T-helper 1 cell (primary cell): ENCODE measurements around the gene NCOA3.
"Not testable (repeated sequence)": the region's sequence is repeated elsewhere in the genome, so short reads cannot be mapped to it uniquely, and the experiment has no call there.

ENCODE experiments used
- DNase-seq, 5 donors: peaks; one replicate each; pipeline ENCODE4 v3.0.0-alpha.2; 2012 to 2020

The NCOA3 gene

GRCh38 chr20:47540443-47541354 is 39.0 kb downstream of the NCOA3 start:
- no peak for DNase-seq

GRCh38 chr20:47541355-47541922 is 39.8 kb downstream of the NCOA3 start:
- DNase-seq: no peak

GRCh38 chr20:47543006-47543431 is 41.3 kb downstream of the NCOA3 start:
- DNase-seq: no peak

- DNase-seq: no peak
These were observed 42.6 kb downstream of the NCOA3 start for GRCh38 chr20:47544240-47544639.

- no peak for DNase-seq
These were observed 43.2 kb downstream of the NCOA3 start for GRCh38 chr20:47544852-47545251.

GRCh38 chr20:47545499-47545898 is 43.8 kb downstream of the NCOA3 start:
- no peak for DNase-seq

- no peak for DNase-seq
These were observed 44.7 kb downstream of the NCOA3 start for GRCh38 chr20:47546184-47547033.

- no peak for DNase-seq
These were observed 45.3 kb downstream of the NCOA3 start for GRCh38 chr20:47547034-47547387.

GRCh38 chr20:47549671-47550070 is 48.0 kb downstream of the NCOA3 start:
- DNase-seq: no peak

- DNase-seq: no peak
These were observed 49.5 kb downstream of the NCOA3 start for GRCh38 chr20:47551222-47551621.

- DNase-seq: no peak
These were observed 50.2 kb downstream of the NCOA3 start for GRCh38 chr20:47551841-47552240.

GRCh38 chr20:47552996-47553395 is 51.3 kb downstream of the NCOA3 start:
- no peak for DNase-seq

GRCh38 chr20:47553594-47554235 is 52.0 kb downstream of the NCOA3 start:
- DNase-seq: not testable (repeated sequence)

GRCh38 chr20:47554283-47554682 is 52.6 kb downstream of the NCOA3 start:
- DNase-seq: not testable (repeated sequence)

GRCh38 chr20:47557218-47557617 is 55.5 kb downstream of the NCOA3 start:
- DNase-seq: no peak

- no peak for DNase-seq
These were observed 56.1 kb downstream of the NCOA3 start for GRCh38 chr20:47557791-47558190.

GRCh38 chr20:47558295-47559066 is 56.8 kb downstream of the NCOA3 start:
- DNase-seq: no peak

- DNase-seq: no peak
These were observed 57.5 kb downstream of the NCOA3 start for GRCh38 chr20:47559141-47559540.

GRCh38 chr20:47561180-47561579 is 59.5 kb downstream of the NCOA3 start:
- no peak for DNase-seq

GRCh38 chr20:47561603-47562583 is 60.2 kb downstream of the NCOA3 start:
- no peak for DNase-seq

- DNase-seq: no peak
These were observed 64.6 kb downstream of the NCOA3 start for GRCh38 chr20:47566269-47566668.
